ENCODE measurements around the gene SLC25A2.
"Not testable (repeated sequence)": the region's sequence is repeated elsewhere in the genome, so short reads cannot be mapped to it uniquely, and the experiment has no call there.

Gene SLC25A2

DNA sequence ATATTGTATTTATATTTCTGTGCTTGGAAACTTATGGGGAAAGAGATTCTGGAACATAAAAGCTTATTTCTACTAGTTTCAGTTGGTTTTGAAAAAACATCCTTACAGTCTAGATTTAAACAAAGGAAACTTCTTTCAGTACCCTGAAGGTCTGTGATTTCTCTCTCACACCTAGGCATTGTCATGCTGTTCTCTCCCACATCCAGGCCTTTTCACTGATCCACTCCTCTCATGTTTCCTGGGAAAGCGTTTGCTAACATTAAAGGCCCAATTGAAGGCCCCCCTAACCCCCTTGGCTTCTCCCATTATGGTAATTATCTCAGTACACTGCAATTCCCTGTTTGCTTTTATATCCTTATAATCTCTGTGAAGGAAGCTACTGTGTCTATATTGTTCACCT is 38.9 kb upstream of the SLC25A2 start:
- no peak overlapping the region for H3K4me2 ChIP-seq (ENCODE audit: low read depth, low read length, poor library complexity, severe bottlenecking)
- H3K27me3 ChIP-seq (ENCODE audit: insufficient read depth, low read length, poor library complexity, severe bottlenecking): no peaks in the 10 kb centered on the region
- no peak overlapping the region for H3K9ac ChIP-seq (ENCODE audit: low read depth, low read length, poor library complexity, severe bottlenecking)
- H3K9me3 ChIP-seq (ENCODE audit: insufficient read depth, low read depth, low read length): no peaks in the 10 kb centered on the region
- no peaks in the 10 kb centered on the region for H3K4me1 ChIP-seq (ENCODE audit: insufficient read depth, low read length, poor library complexity, severe bottlenecking)
- no peaks in the 10 kb centered on the region for H3K36me3 ChIP-seq (ENCODE audit: insufficient read depth, low read length)
- no peaks in the 10 kb centered on the region for H3K79me2 ChIP-seq (ENCODE audit: insufficient read depth, low read length)
- H2AFZ ChIP-seq (ENCODE audit: low read length): no peak overlapping the region
- no peaks in the 10 kb centered on the region for H3K9me2 ChIP-seq (replicated peaks; ENCODE audit: low read depth, low read length)
- no peak overlapping the region for H3K4me3 ChIP-seq (ENCODE audit: low read length, poor library complexity, severe bottlenecking)
- TF ChIP-seq EZH2phosphoT487 (IDR thresholded peaks at IDR 0.05; ENCODE audit: borderline replicate concordance): no peak
- TF ChIP-seq, protein P1, sequence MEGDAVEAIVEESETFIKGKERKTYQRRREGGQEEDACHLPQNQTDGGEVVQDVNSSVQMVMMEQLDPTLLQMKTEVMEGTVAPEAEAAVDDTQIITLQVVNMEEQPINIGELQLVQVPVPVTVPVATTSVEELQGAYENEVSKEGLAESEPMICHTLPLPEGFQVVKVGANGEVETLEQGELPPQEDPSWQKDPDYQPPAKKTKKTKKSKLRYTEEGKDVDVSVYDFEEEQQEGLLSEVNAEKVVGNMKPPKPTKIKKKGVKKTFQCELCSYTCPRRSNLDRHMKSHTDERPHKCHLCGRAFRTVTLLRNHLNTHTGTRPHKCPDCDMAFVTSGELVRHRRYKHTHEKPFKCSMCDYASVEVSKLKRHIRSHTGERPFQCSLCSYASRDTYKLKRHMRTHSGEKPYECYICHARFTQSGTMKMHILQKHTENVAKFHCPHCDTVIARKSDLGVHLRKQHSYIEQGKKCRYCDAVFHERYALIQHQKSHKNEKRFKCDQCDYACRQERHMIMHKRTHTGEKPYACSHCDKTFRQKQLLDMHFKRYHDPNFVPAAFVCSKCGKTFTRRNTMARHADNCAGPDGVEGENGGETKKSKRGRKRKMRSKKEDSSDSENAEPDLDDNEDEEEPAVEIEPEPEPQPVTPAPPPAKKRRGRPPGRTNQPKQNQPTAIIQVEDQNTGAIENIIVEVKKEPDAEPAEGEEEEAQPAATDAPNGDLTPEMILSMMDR (conservative IDR thresholded peaks at IDR 0.05; ENCODE audit: low read length): no peak
- no peaks in the 10 kb centered on the region for H3F3A ChIP-seq (ENCODE audit: low read depth)
- no peaks in the 10 kb centered on the region for H4K20me1 ChIP-seq (ENCODE audit: insufficient read depth, low read length, poor library complexity, severe bottlenecking)

DNA sequence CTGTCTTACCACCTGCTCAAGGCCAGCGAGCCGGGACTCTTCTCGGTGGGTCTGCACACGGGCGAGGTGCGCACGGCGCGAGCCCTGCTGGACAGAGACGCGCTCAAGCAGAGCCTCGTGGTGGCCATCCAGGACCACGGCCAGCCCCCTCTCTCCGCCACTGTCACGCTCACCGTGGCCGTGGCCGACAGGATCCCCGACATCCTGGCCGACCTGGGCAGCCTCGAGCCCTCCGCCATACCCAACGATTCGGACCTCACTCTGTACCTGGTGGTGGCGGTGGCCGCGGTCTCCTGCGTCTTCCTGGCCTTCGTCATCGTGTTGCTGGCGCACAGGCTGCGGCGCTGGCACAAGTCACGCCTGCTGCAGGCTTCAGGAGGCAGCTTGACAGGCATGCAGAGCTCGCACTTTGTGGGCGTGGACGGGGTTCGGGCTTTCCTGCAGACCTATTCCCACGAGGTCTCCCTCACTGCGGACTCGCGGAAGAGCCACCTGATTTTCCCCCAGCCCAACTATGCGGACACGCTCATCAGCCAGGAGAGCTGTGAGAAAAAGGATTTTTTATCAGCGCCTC is 37.0 kb upstream of the SLC25A2 start:
- not testable (repeated sequence) for H4K20me1 ChIP-seq (ENCODE audit: insufficient read depth, low read length, poor library complexity, severe bottlenecking); H3K4me2 ChIP-seq (ENCODE audit: low read depth, low read length, poor library complexity, severe bottlenecking); H3K79me2 ChIP-seq (ENCODE audit: insufficient read depth, low read length); H3K9ac ChIP-seq (ENCODE audit: low read depth, low read length, poor library complexity, severe bottlenecking); H3K36me3 ChIP-seq (ENCODE audit: insufficient read depth, low read length); H3K9me2 ChIP-seq (replicated peaks; ENCODE audit: low read depth, low read length); H3K4me3 ChIP-seq (ENCODE audit: low read length, poor library complexity, severe bottlenecking); H3K9me3 ChIP-seq (ENCODE audit: insufficient read depth, low read depth, low read length); H3K27me3 ChIP-seq (ENCODE audit: insufficient read depth, low read length, poor library complexity, severe bottlenecking); H2AFZ ChIP-seq (ENCODE audit: low read length); H3F3A ChIP-seq (ENCODE audit: low read depth); H3K4me1 ChIP-seq (ENCODE audit: insufficient read depth, low read length, poor library complexity, severe bottlenecking)

- H3K36me3 ChIP-seq (ENCODE audit: insufficient read depth, low read length): no peaks in the 10 kb centered on the region
- no peaks in the 10 kb centered on the region for H3F3A ChIP-seq (ENCODE audit: low read depth)
- no peak within 1 kb of the TSS for H3K4me3 ChIP-seq (ENCODE audit: low read length, poor library complexity, severe bottlenecking)
- no peaks in the 10 kb centered on the region for H3K79me2 ChIP-seq (ENCODE audit: insufficient read depth, low read length)
- no peaks in the 10 kb centered on the region for H3K27me3 ChIP-seq (ENCODE audit: insufficient read depth, low read length, poor library complexity, severe bottlenecking)
- no peak within 1 kb of the TSS for H3K4me2 ChIP-seq (ENCODE audit: low read depth, low read length, poor library complexity, severe bottlenecking)
- no peaks in the 10 kb centered on the region for H3K9me3 ChIP-seq (ENCODE audit: insufficient read depth, low read depth, low read length)
- no peak within 1 kb of the TSS for H3K9ac ChIP-seq (ENCODE audit: low read depth, low read length, poor library complexity, severe bottlenecking)
- no peaks in the 10 kb centered on the region for H3K4me1 ChIP-seq (ENCODE audit: insufficient read depth, low read length, poor library complexity, severe bottlenecking)
- no peak for TF ChIP-seq EZH2phosphoT487 (IDR thresholded peaks at IDR 0.05; ENCODE audit: borderline replicate concordance)
- TF ChIP-seq, protein P1 (conservative IDR thresholded peaks at IDR 0.05; ENCODE audit: low read length): no peak
- H4K20me1 ChIP-seq (ENCODE audit: insufficient read depth, low read length, poor library complexity, severe bottlenecking): no peaks in the 10 kb centered on the region
- H3K9me2 ChIP-seq (replicated peaks; ENCODE audit: low read depth, low read length): no peaks in the 10 kb centered on the region
- H2AFZ ChIP-seq (ENCODE audit: low read length): no peak within 1 kb of the TSS
Measured at GRCh38 chr5:141338538-141339306, 34.9 kb upstream of the SLC25A2 start, which contains the start of gene PCDHGA2. Gene PCDHGA2, plus strand, starts transcription at chr5:141338760.

GRCh38 chr5:141332571-141332970 is 28.7 kb upstream of the SLC25A2 start:
- H3K79me2 ChIP-seq (ENCODE audit: insufficient read depth, low read length); H3K9me3 ChIP-seq (ENCODE audit: insufficient read depth, low read depth, low read length); H3K4me2 ChIP-seq (ENCODE audit: low read depth, low read length, poor library complexity, severe bottlenecking); H3K4me1 ChIP-seq (ENCODE audit: insufficient read depth, low read length, poor library complexity, severe bottlenecking); H3K9me2 ChIP-seq (replicated peaks; ENCODE audit: low read depth, low read length); H3F3A ChIP-seq (ENCODE audit: low read depth); H3K27me3 ChIP-seq (ENCODE audit: insufficient read depth, low read length, poor library complexity, severe bottlenecking); H3K4me3 ChIP-seq (ENCODE audit: low read length, poor library complexity, severe bottlenecking); H4K20me1 ChIP-seq (ENCODE audit: insufficient read depth, low read length, poor library complexity, severe bottlenecking); H2AFZ ChIP-seq (ENCODE audit: low read length); H3K36me3 ChIP-seq (ENCODE audit: insufficient read depth, low read length); H3K9ac ChIP-seq (ENCODE audit: low read depth, low read length, poor library complexity, severe bottlenecking): not testable (repeated sequence)

Measured in Loucy (cell line).